ENCODE measurements around the gene C1RL.

DNA sequence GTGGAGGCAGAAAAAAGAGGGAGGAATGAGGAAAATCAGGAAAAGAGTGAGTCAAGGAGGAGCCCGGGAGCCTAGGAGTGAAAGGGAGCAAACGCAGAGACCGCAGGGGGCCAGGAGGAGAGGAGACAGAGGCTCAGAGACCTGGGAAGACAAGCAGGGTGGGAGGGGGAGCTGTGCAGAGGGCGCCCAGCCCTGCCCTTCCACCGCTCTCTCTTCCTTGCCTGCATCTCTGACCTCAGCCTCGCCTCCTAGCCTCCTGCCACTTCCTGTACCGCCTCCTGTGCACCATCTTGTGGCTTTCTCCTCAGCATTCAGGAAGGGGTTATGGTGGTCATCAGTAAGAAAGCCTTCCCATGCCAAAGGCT lies 22.5 kb upstream of the C1RL start:
- TF ChIP-seq, protein P1, sequence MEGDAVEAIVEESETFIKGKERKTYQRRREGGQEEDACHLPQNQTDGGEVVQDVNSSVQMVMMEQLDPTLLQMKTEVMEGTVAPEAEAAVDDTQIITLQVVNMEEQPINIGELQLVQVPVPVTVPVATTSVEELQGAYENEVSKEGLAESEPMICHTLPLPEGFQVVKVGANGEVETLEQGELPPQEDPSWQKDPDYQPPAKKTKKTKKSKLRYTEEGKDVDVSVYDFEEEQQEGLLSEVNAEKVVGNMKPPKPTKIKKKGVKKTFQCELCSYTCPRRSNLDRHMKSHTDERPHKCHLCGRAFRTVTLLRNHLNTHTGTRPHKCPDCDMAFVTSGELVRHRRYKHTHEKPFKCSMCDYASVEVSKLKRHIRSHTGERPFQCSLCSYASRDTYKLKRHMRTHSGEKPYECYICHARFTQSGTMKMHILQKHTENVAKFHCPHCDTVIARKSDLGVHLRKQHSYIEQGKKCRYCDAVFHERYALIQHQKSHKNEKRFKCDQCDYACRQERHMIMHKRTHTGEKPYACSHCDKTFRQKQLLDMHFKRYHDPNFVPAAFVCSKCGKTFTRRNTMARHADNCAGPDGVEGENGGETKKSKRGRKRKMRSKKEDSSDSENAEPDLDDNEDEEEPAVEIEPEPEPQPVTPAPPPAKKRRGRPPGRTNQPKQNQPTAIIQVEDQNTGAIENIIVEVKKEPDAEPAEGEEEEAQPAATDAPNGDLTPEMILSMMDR (IDR thresholded peaks at IDR 0.05), result no peak
- no peak for TF ChIP-seq POLR2A (IDR thresholded peaks at IDR 0.05)

All from heart left ventricle (tissue), 13 donors.